GM12864 (cell line): ENCODE measurements around the gene PHRF1.

Experiments
- DNase-seq: peaks from one replicate; pipeline ENCODE4 v3.0.0-alpha.2; 2011; ENCODE audit warnings: low read depth
- H3K4me3 ChIP-seq: 2 replicates; pipeline ENCODE4 v1.5.1; 2011; ENCODE audit warnings: mild to moderate bottlenecking, low read depth, low read length, control low read depth
- TF ChIP-seq, protein P1 (sequence below): IDR thresholded peaks from 2 replicates; pipeline ENCODE4 v1.5.1; 2011; ENCODE audit warnings: low read depth, mild to moderate bottlenecking, moderate library complexity, low read length, control low read depth, inconsistent platforms; ENCODE audit errors: missing control alignments

Gene PHRF1

DNA sequence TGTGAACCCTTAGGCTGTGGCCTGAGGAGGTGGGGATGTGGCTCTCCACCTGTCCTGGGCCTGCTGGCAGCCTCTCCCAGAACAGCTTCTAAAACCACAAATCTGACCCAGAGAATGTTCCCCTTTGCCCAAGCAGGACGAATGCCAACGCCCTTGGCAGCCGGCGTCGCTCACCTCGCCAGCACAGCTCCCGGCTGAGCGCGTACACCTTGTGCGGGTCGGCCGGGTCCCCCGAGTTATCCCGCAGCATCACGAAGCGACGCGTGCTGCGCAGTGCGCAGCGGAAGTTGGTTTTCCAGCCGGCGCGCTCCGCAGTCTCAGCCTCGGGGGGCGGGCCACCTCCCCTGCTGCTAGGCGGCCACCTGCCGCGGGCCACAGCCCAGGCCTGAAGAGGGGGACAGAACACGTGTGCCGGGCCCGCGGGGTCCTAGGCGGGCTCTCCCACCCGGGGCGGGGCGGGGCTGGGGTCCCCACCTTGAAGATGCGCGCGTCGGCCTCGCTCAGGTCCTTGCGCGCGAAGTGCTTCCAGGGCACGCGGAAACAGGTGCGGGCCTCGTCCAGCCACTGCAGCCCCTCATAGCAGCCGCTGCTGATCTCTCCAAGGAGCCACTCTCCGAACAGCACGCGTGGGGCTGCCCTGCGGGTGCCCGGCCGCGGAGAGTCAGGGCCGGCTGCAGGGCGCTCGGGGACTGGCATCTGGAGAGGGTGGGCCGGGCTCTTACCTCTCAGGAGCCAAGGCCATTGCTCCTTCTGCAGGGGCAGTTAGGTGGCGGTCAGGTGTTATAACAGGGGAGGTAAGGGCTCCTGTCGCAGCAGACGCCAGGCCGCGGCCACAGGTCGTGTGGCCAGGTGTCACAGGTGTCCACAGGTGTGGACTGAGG is 38.6 kb downstream of the PHRF1 start:
- DNase-seq: no peak
- TF ChIP-seq, protein P1, sequence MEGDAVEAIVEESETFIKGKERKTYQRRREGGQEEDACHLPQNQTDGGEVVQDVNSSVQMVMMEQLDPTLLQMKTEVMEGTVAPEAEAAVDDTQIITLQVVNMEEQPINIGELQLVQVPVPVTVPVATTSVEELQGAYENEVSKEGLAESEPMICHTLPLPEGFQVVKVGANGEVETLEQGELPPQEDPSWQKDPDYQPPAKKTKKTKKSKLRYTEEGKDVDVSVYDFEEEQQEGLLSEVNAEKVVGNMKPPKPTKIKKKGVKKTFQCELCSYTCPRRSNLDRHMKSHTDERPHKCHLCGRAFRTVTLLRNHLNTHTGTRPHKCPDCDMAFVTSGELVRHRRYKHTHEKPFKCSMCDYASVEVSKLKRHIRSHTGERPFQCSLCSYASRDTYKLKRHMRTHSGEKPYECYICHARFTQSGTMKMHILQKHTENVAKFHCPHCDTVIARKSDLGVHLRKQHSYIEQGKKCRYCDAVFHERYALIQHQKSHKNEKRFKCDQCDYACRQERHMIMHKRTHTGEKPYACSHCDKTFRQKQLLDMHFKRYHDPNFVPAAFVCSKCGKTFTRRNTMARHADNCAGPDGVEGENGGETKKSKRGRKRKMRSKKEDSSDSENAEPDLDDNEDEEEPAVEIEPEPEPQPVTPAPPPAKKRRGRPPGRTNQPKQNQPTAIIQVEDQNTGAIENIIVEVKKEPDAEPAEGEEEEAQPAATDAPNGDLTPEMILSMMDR: no peak
- peak overlapping the region; percentile 96 for H3K4me3 ChIP-seq

GRCh38 chr11:615504-616319 is 39.4 kb downstream of the PHRF1 start, which contains the start of gene IRF7:
Gene IRF7, minus strand, starts transcription at chr11:615950. Its CDS starts 586 bp downstream, at chr11:615364.
- peak within 1 kb of the TSS; percentile 96 for H3K4me3 ChIP-seq
- TF ChIP-seq, protein P1: no peak
- peak; percentile 89 for DNase-seq

- DNase-seq: no peak
- H3K4me3 ChIP-seq: peak overlapping the region; percentile 96
- TF ChIP-seq, protein P1: no peak
Measured at GRCh38 chr11:616320-617198, 40.3 kb downstream of the PHRF1 start.

DNA sequence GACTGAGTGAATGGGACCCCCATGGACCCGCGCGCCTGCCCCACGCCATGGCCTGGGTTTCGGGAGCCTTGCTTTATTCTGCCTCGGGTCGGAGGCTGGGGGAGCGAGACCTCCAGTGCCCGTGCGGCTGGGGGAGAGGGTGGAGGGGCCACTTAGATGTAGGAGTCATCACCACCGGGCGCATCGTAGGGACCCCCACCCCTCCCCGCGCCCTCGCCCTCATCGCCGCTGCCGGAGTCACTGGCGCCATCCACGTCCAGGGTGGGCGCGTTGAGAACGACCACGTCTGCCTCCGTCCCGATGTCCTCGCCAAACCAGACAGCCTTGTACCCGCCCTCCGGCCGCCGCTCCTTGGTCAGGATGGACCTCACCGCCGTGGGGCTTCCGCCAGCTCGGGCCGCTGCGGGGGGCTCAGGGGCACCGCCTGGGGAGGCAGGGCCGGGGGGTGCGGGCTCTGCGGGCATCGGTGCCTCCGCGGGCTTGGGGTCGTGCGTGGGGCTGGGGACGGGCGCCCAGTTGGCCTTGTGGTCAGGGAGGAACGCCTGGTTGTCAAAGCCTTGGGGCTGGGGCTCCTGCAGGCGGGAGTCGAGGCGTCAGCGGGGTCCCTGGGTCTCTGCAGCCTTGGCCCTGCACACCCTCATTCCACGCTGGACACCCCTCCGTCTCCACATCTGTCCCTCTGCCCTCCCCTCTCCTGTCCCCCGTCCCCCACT is 41.1 kb downstream of the PHRF1 start:
- no peak for DNase-seq
- H3K4me3 ChIP-seq: no peak overlapping the region
- TF ChIP-seq, protein P1: no peak

- TF ChIP-seq, protein P1: no peak
- H3K4me3 ChIP-seq: no peak overlapping the region
- no peak for DNase-seq
Measured at GRCh38 chr11:617912-618682, 41.8 kb downstream of the PHRF1 start.
